Erythroblast (primary cell): ENCODE data around the gene CBX4.

Source experiments
- DNase-seq, 2 experiments: peaks; one replicate each; lab custom pipeline; 2025; lab: John Stamatoyannopoulos, UW
- GATA1 ChIP-seq: IDR thresholded peaks from 2 replicates; pipeline ENCODE4 v1.6.1; 2011; ENCODE audit warnings: low read depth, mild to moderate bottlenecking, control low read depth, low read length, moderate library complexity
- POLR2A ChIP-seq: IDR thresholded peaks from 2 replicates; pipeline ENCODE4 v1.6.1; 2011; ENCODE audit warnings: mild to moderate bottlenecking, low read length

CBX4 gene

DNA sequence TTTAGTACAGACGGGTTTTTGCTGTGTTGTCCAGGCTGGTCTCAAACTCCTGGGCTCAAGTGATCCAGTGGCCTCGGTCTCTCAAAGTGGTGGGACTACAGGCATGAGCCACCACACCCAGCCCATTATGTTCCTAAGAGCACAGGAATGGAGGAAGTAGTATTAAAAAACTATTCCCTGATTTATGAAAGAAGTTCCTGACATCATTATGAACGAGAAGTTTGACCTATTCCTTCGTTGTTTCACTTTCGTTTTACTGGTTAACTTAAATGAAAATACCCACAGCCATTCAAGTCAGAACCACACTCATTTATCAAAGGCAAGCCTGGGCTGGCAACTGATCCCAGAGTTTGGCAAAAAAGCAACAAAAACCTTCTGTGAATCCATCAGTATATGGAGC is 13.5 kb upstream of the CBX4 start:
- DNase-seq = peak in 1 of 2 experiments; percentile 29
- no peak for TF ChIP-seq GATA1
- no peak for TF ChIP-seq POLR2A

- DNase-seq = no peak
- TF ChIP-seq GATA1 (no peak), POLR2A (no peak)
Observed at GRCh38 chr17:79851461-79851817, 12.2 kb upstream of the CBX4 start.

- no peak for TF ChIP-seq GATA1
- no peak for TF ChIP-seq POLR2A
- DNase-seq = peak in 1 of 2 experiments; percentile 21
Observed at GRCh38 chr17:79850571-79851460, 11.6 kb upstream of the CBX4 start.

- TF ChIP-seq POLR2A = no peak
- TF ChIP-seq GATA1 = no peak
- DNase-seq = no peak
Observed at GRCh38 chr17:79849953-79850352, 10.7 kb upstream of the CBX4 start.

- DNase-seq = no peak
- no peak for TF ChIP-seq POLR2A
- TF ChIP-seq GATA1 = no peak
Observed at GRCh38 chr17:79848370-79848766, 9.1 kb upstream of the CBX4 start.

DNA sequence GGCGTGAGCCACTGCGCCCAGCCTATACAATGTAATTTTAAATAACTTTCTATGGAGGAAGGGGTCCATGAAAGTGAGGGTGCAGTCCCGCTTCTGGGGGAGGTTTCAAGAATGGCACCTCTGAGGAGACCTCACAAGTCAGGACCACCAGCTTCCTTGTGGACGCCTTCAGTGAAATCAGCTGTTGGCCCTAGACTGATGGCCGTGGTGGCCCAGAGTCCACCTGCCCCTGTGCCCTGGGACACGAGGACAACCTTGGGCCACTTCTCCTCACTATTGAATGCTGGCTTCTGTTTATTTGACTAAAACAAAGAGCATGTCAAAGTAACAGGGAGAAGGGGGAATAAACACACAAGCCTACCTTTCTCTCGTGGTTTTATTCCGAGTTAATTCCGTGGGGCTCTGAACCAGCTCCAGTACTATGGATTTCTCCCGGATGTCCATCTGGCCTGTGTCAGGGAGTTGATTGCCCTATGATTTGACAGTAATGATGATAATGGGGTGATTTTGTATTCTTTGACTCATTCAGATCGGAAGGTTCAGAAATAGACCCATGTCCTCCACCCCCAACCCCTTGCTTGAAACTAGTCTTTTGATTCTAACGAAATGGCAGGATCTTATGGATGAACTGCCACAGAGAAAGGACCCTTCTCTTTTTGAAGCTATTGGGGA is 8.6 kb upstream of the CBX4 start:
- DNase-seq = no peak

DNA sequence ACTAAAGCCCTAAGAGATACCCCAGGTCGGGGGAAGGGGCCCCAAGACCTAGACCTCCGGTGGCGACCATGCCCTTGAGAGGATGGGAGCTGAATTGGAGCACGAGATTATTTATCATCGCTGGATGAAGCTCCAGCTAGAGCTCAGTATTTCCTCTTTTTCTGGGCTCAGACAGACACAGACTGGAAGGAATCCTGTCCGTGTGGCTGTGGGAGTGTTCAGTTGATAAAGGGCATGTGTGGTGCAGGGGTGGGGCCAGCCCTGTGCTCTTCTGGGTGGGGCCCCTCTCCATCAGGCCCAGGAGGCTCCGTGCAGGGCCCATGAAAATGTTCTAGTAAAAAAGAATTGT is 6.3 kb upstream of the CBX4 start:
- DNase-seq = peak; percentile 64 to 71
- no peak for TF ChIP-seq GATA1
- TF ChIP-seq POLR2A = peak; percentile 27

More for the DNA sequence above, 8.6 kb upstream of the CBX4 start:
- TF ChIP-seq POLR2A (no peak), GATA1 (no peak)

GRCh38 chr17:79844869-79845600 is 5.8 kb upstream of the CBX4 start:
- DNase-seq = peak; percentile 34 to 62
- TF ChIP-seq POLR2A = no peak
- TF ChIP-seq GATA1 = no peak

GRCh38 chr17:79843816-79844800 is 4.9 kb upstream of the CBX4 start:
- peak in 1 of 2 experiments; percentile 20 for DNase-seq
- TF ChIP-seq POLR2A (no peak), GATA1 (no peak)

DNA sequence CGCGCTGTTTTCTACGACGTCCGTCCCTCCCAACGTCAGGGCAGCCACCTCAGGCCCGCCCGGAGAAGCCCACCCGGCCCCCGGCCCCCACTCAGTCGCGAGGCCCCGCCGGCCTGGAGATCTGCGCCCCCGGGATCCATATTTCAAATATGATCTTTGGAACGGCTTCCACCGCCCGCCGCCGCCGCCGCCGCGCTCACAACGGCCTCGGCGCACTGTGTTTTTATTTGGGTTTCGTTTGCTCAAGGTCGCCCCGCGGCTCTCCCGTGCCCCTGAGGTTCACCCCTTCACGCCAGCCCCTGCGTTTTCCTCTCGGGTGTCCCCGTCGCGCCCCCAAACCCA is 4.2 kb upstream of the CBX4 start:
- TF ChIP-seq GATA1 (no peak), POLR2A (no peak)
- no peak for DNase-seq

DNA sequence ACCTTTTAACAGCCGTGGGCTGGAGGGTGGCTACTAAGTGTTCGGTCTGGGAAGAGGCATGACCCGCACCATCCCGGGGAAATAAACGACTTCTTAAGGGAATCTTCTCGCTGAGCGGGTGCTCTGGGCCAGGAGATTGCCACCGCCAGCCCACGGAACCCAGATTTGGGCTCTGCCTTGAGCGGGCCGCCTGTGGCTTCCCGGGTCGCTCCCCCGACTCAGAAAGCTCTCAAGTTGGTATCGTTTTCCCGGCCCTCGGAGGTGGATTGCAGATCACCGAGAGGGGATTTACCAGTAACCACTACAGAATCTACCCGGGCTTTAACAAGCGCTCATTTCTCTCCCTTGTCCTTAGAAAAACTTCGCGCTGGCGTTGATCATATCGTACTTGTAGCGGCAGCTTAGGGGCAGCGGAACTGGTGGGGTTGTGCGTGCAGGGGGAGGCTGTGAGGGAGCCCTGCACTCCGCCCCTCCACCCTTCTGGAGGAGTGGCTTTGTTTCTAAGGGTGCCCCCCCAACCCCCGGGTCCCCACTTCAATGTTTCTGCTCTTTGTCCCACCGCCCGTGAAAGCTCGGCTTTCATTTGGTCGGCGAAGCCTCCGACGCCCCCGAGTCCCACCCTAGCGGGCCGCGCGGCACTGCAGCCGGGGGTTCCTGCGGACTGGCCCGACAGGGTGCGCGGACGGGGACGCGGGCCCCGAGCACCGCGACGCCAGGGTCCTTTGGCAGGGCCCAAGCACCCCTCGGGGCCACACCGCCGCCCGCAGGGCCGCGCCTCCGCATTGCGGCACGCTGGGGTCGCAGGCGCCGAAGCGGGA is 3.6 kb upstream of the CBX4 start:
- TF ChIP-seq POLR2A = no peak
- no peak for TF ChIP-seq GATA1
- DNase-seq = peak in 1 of 2 experiments; percentile 21

DNA sequence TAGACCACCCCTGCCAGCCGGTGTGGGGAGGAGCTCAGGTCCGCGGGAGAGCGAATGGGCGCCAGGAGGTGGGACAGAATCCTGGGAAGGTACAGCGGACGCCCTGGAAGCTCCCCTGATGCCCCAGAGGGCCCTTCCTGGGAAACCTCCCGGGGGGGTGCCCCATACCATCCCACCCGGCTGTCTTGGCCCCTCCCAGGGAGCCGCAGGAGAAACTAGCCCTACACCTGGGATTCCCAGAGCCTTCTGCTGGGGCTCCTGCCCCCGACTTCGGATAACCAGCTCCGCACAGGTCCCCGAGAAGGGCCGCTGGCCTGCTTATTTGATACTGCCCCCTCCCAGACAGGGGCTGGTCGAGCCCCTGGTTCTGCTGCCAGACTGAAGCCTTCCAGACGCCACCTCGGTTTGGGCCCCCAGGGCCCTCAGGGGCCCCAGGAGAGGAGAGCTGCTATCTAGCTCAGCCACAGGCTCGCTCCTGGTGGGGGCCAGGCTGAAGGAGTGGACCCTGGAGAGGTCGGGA is 3.0 kb upstream of the CBX4 start:
- no peak for DNase-seq
- TF ChIP-seq POLR2A = no peak
- no peak for TF ChIP-seq GATA1
